ENCODE data around the gene CRB1. TPM values are rescaled to one million over a fixed set of nuclear protein-coding genes. Genes with fewer than 3 reads are reported as not detected.
"Not testable (repeated sequence)": the region's sequence is repeated elsewhere in the genome, so short reads cannot be mapped to it uniquely, and the experiment has no call there.

The CRB1 gene
- total RNA-seq, 1 donor from 2014 or later = 2.6 TPM

DNA sequence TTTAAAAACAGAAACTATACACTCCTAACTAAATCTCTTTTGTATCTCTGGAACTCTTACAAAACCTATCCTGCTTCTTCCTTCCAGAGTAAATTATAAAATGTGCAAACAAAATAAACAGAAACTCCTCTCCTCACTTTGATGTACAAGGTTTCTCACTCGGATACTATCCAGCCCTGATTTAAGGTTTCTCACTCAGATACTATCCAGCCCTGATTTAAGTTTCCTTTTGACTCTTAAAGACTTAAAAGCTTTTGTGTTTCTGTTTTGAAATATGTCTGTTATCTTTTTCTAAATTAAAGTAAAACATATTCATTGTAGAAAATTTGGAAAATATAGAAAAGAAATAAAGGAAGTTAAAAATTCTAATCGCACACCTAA, 132.5 kb downstream of the CRB1 start:
- Mint-ChIP-seq H3K4me1 (peaks cover 2% of the 10 kb centered on the region), H3K9me3 (peaks cover 8% of the 10 kb centered on the region), H3K36me3 (no peaks in the 10 kb centered on the region), H3K27me3 (ENCODE audit: insufficient read depth, low read depth) (no peaks in the 10 kb centered on the region), H3K4me3 (no peak overlapping the region), H3K27ac (no peak overlapping the region)
- H3K27me3 ChIP-seq = no peaks in the 10 kb centered on the region
- no peaks in the 10 kb centered on the region for H4K20me1 ChIP-seq (ENCODE audit: low read depth)
- H3K27ac ChIP-seq = no peak overlapping the region
- H3K4me1 ChIP-seq = no peaks in the 10 kb centered on the region
- H3K9me3 ChIP-seq (ENCODE audit: low read depth) = no peaks in the 10 kb centered on the region
- no peak overlapping the region for H3K4me3 ChIP-seq
- peaks cover 3% of the 10 kb centered on the region for H3F3A ChIP-seq (ENCODE audit: low read depth)
- H2AFZ ChIP-seq (replicated peaks) = no peak overlapping the region
- TF ChIP-seq EZH2 (IDR thresholded peaks at IDR 0.05) = no peak
- TF ChIP-seq EZH2phosphoT487 (IDR thresholded peaks at IDR 0.05) = no peak
- TF ChIP-seq CTCF (IDR thresholded peaks at IDR 0.05) = no peak
- no peaks in the 10 kb centered on the region for H3K36me3 ChIP-seq
- no peaks in the 10 kb centered on the region for H3K79me2 ChIP-seq (ENCODE audit: low read depth)
- DNase-seq (ENCODE audit: low spot score) = no peak
- H3K9ac ChIP-seq = no peak overlapping the region
- H3K4me2 ChIP-seq = no peak overlapping the region

GRCh38 chr1:197402189-197402588, 134.1 kb downstream of the CRB1 start:
- Mint-ChIP-seq H3K36me3 (no peaks in the 10 kb centered on the region), H3K4me3 (no peak overlapping the region), H3K27me3 (ENCODE audit: insufficient read depth, low read depth) (no peaks in the 10 kb centered on the region), H3K4me1 (no peaks in the 10 kb centered on the region), H3K27ac (no peak overlapping the region), H3K9me3 (peaks cover 8% of the 10 kb centered on the region)
- Histone ChIP-seq H3K79me2 (ENCODE audit: low read depth) (no peaks in the 10 kb centered on the region), H3K4me3 (no peak overlapping the region), H4K20me1 (ENCODE audit: low read depth) (no peaks in the 10 kb centered on the region), H3K36me3 (no peaks in the 10 kb centered on the region), H3K9me3 (ENCODE audit: low read depth) (no peaks in the 10 kb centered on the region), H3K27ac (no peak overlapping the region), H2AFZ (replicated peaks) (no peak overlapping the region), H3K9ac (no peak overlapping the region), H3K4me2 (no peak overlapping the region), H3K27me3 (no peaks in the 10 kb centered on the region), H3K4me1 (no peaks in the 10 kb centered on the region), H3F3A (ENCODE audit: low read depth) (peaks cover 3% of the 10 kb centered on the region)
- no peak for DNase-seq (ENCODE audit: low spot score)
- TF ChIP-seq EZH2 (IDR thresholded peaks at IDR 0.05) (no peak), CTCF (IDR thresholded peaks at IDR 0.05) (no peak), EZH2phosphoT487 (IDR thresholded peaks at IDR 0.05) (no peak)

GRCh38 chr1:197404774-197405173, 136.7 kb downstream of the CRB1 start:
- not testable (repeated sequence) for H3K4me2 ChIP-seq; H3K36me3 Mint-ChIP-seq; H3K36me3 ChIP-seq; H3F3A ChIP-seq (ENCODE audit: low read depth); H3K9me3 Mint-ChIP-seq; H3K27ac ChIP-seq; H3K4me1 Mint-ChIP-seq; H3K79me2 ChIP-seq (ENCODE audit: low read depth); H3K4me1 ChIP-seq; DNase-seq (ENCODE audit: low spot score); H3K27me3 Mint-ChIP-seq (ENCODE audit: insufficient read depth, low read depth); H3K27ac Mint-ChIP-seq; H3K9ac ChIP-seq; H4K20me1 ChIP-seq (ENCODE audit: low read depth); H3K4me3 ChIP-seq; H3K4me3 Mint-ChIP-seq; H2AFZ ChIP-seq (replicated peaks); H3K27me3 ChIP-seq; H3K9me3 ChIP-seq (ENCODE audit: low read depth)

- H3K27me3 ChIP-seq; H3K4me3 Mint-ChIP-seq; H3K9me3 ChIP-seq (ENCODE audit: low read depth); H3K4me1 ChIP-seq; H4K20me1 ChIP-seq (ENCODE audit: low read depth); H3K4me3 ChIP-seq; H3K36me3 ChIP-seq; H3K4me2 ChIP-seq; H3K9me3 Mint-ChIP-seq; H2AFZ ChIP-seq (replicated peaks); H3F3A ChIP-seq (ENCODE audit: low read depth); H3K4me1 Mint-ChIP-seq; H3K36me3 Mint-ChIP-seq; DNase-seq (ENCODE audit: low spot score); H3K9ac ChIP-seq; H3K79me2 ChIP-seq (ENCODE audit: low read depth); H3K27me3 Mint-ChIP-seq (ENCODE audit: insufficient read depth, low read depth); H3K27ac ChIP-seq; H3K27ac Mint-ChIP-seq: not testable (repeated sequence)
Measured at GRCh38 chr1:197405614-197406013, 137.6 kb downstream of the CRB1 start.

Measured in neural progenitor cell (in vitro differentiated cells).